Measurements from ENCODE around the gene SNAI1.
"Not testable (repeated sequence)": the region's sequence is repeated elsewhere in the genome, so short reads cannot be mapped to it uniquely, and the experiment has no call there.

SNAI1 gene

GRCh38 chr20:49964964-49965780 lies 17.6 kb upstream of the SNAI1 start:
- no peak for DNase-seq

GRCh38 chr20:49965781-49966305 lies 16.9 kb upstream of the SNAI1 start:
- no peak for DNase-seq

DNA sequence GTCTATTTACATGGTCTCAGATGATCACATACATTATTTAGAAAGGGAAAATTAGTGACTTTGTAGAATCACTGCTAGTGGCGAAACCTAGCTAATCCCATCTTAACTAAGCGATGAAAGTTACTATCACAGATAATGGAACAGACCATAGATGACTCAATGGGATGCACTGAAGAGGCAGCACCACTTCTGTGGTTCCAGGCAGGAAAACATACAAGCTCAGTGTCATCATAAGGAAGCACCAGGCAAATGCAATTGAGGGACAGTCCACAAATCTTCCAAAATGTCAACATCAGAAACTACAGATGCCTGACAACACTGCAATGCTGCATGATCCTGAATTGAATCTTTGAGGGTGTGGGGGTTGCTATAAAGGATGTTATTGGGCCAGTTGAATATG lies 15.9 kb upstream of the SNAI1 start:
- DNase-seq = no peak

GRCh38 chr20:49969234-49969633 lies 13.5 kb upstream of the SNAI1 start:
- no peak for DNase-seq

DNA sequence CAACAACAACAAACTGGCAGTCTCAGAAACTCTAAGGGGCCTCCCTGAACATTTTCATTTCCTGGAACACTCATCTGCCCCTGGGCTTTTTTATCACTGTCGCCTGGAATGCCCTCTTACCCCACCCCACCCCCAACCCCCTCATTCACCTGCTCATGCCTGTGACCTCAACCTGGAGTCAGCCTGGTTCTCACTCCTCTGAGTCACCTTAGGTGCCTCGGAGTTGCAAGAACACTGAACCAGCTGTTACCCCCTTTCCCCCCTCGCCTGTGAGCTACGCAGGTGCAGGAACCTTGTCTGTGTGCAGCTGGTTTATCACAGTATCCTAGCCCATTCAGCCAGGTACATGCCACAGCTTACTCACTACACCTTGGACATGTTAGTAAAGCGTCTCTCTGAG lies 12.8 kb upstream of the SNAI1 start:
- no peak for DNase-seq

GRCh38 chr20:49970498-49970897 lies 12.3 kb upstream of the SNAI1 start:
- no peak for DNase-seq

DNA sequence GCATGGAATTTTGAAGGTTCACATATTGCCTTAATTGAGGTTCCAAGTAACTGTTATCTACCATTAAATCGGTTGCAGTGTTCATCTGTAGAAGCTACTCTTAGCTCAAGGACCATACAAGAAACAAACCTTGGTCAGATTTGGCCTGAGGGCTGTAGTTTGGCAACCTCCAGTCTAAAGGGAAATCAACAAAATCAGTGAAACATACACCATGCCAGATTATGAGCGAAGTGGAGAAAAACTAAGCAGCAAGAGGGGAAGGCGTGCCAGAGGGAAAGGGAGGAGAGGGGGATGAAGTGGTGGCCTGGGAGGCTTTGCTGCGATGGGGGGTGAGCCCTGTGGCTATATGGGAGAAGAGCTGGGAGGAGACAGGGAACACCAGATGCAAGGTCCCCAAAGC lies 8.8 kb upstream of the SNAI1 start:
- no peak for DNase-seq

DNA sequence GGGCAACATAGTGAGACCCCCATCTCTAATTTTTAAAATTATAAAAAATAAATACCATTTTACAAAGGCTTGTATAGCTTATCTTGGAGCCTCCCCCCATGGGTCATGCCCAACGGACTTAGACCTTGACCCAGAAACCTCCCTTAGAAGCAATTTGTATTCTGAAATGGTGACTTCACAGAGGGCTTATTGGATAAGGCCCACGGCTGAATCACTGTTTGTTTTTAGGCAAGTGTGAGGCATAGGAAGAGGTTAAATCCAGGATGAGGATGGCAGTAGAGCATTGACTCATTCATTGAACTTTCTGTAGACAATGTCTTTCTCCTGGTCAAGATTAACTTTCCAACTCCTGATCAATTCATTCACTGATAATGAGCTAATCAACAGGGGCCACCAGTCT lies 6.2 kb upstream of the SNAI1 start:
- DNase-seq = no peak

DNA sequence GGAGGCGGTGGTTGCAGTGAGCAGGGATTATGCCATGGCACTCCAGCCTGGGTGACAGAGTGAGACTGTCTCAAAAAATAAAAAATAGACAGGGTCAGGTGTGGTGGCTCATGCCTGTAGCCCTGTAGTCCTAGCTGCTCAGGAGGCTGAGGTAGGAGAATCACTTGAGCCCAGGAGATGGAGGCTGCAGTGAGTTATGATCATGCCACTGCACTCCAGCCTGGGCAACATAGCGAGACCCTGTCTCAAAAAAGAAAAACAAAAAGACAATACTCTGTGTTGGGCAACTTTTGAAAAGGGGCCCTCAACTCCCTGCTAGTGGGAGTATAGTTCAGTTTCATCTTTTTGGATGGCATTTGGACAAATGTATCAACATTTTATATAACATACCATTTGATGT lies 5.0 kb upstream of the SNAI1 start:
- DNase-seq = not testable (repeated sequence)

- DNase-seq = no peak
Measured at GRCh38 chr20:49978685-49979029, 4.1 kb upstream of the SNAI1 start.

GRCh38 chr20:49979030-49979832 lies 3.5 kb upstream of the SNAI1 start:
- DNase-seq = no peak

GRCh38 chr20:49980140-49981008 lies 2.4 kb upstream of the SNAI1 start:
- DNase-seq = no peak

DNA sequence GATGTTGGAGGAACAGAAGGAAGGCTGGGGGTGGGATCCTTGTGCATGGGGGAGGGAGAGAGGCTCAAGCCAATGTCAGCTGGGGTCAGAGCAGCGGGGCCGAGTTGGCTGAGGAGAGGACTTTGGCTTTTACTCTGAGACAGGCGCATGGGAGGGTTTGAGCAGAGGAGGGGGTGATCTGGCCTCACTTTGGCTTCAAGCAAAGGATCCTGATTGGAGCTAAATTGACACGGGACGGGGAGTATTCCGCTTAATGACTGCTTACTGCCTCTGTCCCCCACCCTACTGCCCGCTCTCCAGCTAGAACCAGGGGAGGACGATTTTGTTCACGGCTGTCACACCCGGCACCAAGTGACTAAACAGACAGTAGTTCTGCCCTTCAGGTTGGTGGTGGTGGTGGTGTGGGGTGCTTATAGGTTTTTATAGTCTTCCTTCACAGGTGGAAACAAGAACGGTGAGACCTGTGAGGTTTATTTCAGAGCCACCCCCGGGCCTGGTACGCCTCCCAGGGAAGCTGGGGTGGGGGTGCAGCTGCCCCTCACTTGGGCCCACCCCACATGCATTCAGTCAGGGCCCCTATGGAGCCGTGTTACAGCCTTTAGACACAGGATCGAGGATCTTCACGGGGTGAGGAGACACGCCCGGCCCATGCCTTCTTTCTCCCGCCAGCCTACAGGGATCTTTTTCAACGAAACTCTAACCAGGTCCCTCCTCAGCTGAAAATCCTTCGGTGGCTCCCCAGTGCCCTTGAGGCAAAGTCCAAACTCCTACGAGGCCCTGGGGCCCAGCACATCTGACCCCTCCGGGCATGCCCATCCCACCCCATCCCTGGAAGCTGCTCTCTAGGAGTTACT lies 1.3 kb upstream of the SNAI1 start:
- no peak for DNase-seq

DNA sequence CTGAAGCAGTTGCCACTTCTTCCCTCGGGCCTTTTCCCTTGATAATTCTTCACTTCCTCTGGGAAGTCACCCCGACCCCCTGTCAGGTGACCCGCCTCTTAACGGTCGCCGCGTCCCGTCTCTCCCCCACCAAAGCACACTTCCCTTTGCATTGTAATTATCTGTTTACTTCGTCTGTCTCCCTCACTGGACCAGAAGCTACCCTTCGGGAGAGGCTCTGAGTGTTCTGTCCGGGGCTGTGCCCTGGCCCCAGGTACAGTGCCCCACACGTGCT lies 771 bp upstream of the SNAI1 start:
- DNase-seq = no peak

DNA sequence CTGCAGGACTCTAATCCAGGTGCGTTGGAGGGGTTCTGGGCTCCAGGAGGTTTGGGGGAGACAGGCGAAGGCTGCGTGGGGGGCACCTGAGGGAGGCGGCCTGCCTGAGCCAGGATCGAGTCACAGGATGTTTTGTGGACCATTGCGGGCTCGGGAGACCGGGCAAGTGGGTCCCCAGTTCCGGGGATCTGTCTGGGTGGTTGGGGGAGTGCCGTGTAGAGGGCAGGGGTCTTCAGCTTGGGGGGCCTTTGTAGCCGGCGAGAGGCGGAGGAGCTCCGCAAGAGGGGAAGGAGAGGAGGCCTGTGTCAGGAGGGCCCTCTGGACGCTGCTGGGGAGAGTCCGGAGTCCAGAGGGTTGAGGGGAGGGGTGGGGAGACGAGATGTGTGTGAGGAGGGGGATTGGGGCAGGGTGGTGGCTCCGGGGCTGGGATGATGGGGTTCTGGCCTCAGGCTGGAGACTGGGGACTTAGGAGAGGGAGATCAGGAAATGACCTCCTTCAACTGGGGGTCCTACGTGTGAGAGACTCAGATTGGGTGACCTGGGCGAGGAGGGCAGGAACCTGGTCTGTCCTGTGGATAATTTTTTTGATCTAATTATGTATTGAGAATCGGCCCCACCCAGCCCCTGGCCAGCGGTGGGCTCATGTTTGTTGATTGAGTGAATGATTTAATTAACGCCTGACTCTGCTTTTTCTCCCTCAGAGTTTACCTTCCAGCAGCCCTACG lies 505 bp downstream of the SNAI1 start:
- no peak for DNase-seq

GRCh38 chr20:49983848-49984408 lies 1.1 kb downstream of the SNAI1 start:
- no peak for DNase-seq

DNA sequence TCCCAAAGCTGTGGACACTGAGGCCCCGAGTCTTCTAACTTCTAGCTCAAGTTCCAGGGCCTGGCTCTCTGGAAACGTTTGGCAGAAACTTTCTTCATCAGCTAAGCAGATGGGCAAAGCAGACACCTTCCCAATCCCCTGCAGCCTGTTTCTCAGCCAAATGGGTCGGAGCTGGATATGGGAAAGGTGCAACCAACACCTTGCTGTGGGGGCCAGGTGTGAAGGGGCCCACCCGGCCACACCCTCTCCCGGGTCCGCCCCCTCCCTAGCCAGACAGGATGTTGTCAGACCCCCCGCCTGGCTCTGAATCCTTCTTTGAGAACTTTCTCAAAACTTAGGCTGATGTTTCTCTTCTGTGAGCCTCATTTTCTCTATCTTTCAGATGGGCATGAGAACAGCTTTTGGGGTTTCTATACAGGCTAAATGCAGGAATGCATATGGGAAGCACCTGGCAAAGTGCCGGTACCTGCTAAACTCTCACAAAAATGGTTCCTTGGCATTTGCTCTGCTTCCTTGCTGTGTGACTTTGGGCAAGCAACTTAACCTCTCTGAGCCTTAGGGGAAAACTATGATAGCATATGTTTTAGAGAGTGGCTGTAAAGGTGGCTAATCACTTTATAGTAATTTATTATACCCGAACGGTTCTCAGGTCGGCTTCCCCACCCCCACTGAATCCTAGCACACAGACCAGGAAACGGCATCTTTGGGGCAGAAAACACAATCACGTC lies 1.8 kb downstream of the SNAI1 start:
- no peak for DNase-seq

GRCh38 chr20:49985157-49985556 lies 2.4 kb downstream of the SNAI1 start:
- no peak for DNase-seq

DNA sequence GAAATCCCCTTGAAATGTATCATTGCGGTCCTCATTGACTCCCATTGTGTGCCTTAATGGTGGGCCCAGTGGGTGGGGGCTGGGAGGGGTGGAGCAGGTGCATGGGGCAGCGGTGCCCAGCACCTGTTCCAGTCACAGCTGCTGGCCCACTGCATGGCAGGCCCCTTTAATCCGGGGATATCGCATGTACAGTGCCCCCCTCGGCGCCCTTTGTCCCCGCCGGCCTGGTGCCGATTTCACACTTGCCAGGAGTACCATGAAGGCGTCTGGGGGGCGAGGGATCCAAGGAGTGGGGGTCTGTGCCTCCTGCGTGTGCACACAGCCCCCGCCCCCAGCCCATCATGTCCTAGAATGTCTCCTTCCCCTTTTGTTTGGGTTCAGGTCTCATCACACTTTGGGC lies 2.8 kb downstream of the SNAI1 start:
- no peak for DNase-seq

GRCh38 chr20:49986049-49986448 lies 3.3 kb downstream of the SNAI1 start:
- no peak for DNase-seq

Measured in NCI-H1436 treated with DMSO at 0.1 percent for 48 hours (cell line).